Peyer's patch (tissue), 4 donors: ENCODE results near the gene MYO9B. TPM values are rescaled to one million over a fixed set of nuclear protein-coding genes. Genes with fewer than 3 reads are reported as not detected.
A peak's percentile ranks its signal among the peaks of the same experiment; 100 is the strongest.

Experiments
- DNase-seq, 3 donors: peaks; one replicate each; pipeline ENCODE4 v3.0.0-alpha.2; 2017 to 2019
- H3K27ac ChIP-seq, 4 donors: fragments of 200-600 bp; sonication (generic); one replicate each; pipeline ENCODE4 v1.5.1; 2016 to 2019
- H3K27me3 ChIP-seq, 2 donors: fragments of 200-600 bp; sonication (generic); one replicate each; pipeline ENCODE4 v1.5.1; 2019
- H3K36me3 ChIP-seq, 3 donors: fragments of 200-600 bp; sonication (generic); one replicate each; pipeline ENCODE4 v1.5.1; 2016 to 2019
- H3K4me1 ChIP-seq, 4 donors: fragments of 200-600 bp; sonication (generic); one replicate each; pipeline ENCODE4 v1.5.1; 2016 to 2019
- H3K4me3 ChIP-seq, 4 donors: fragments of 200-600 bp; sonication (generic); 1 replicate in 3 of 4; 2 replicates in 1 of 4; pipeline ENCODE4 v1.5.1; 2016 to 2019; ENCODE audit warnings: mild to moderate bottlenecking in 1 of 4
- H3K9me3 ChIP-seq, 4 donors: fragments of 200-600 bp; sonication (generic); one replicate each; pipeline ENCODE4 v1.5.1; 2016 to 2019; ENCODE audit warnings: mild to moderate bottlenecking in 1 of 4
- CTCF ChIP-seq, 6 experiments: fragments of 450-650 bp in 4 of 6; fragments of 200-600 bp in 2 of 6; sonication (generic) in 1 of 6; IDR thresholded peaks; one replicate each; pipeline ENCODE4 v1.5.1; 2017 to 2019; ENCODE audit warnings: antibody characterized with exemption in 6 of 6, mild to moderate bottlenecking in 3 of 6, moderate library complexity in 1 of 6
- POLR2A ChIP-seq, 2 donors: fragments of 450-650 bp; IDR thresholded peaks; one replicate each; pipeline ENCODE4 v1.5.1; 2017; ENCODE audit warnings: antibody characterized with exemption in 2 of 2, mild to moderate bottlenecking in 2 of 2, moderate library complexity in 2 of 2
- total RNA-seq, 4 donors: library from RNA; depleted of rRNA; stranded (reverse); fragments of >200 nt; gene quantifications; one replicate each; pipeline ENCODE4 v1.1.0, GENCODE V29; 2016

MYO9B gene
- total RNA-seq, 4 donors from 2014 or later: 65.3 to 578 (median 143) TPM

- H3K27me3 ChIP-seq: no peaks in the 10 kb centered on the region
- no peak for DNase-seq
- no peak overlapping the region for H3K4me3 ChIP-seq
- H3K9me3 ChIP-seq: no peaks in the 10 kb centered on the region
- no peak overlapping the region for H3K27ac ChIP-seq
- no peaks in the 10 kb centered on the region for H3K36me3 ChIP-seq
- TF ChIP-seq CTCF (IDR thresholded peaks at IDR 0.05): no peak
- no peak for TF ChIP-seq POLR2A (IDR thresholded peaks at IDR 0.05)
- no peaks in the 10 kb centered on the region for H3K4me1 ChIP-seq
Observed at GRCh38 chr19:17259118-17259780, 183.7 kb downstream of the MYO9B start.

GRCh38 chr19:17259934-17260333 is 184.4 kb downstream of the MYO9B start:
- no peak for DNase-seq
- Histone ChIP-seq H3K27ac (no peak overlapping the region), H3K4me1 (no peaks in the 10 kb centered on the region), H3K4me3 (no peak overlapping the region), H3K27me3 (no peaks in the 10 kb centered on the region), H3K36me3 (no peaks in the 10 kb centered on the region), H3K9me3 (no peaks in the 10 kb centered on the region)
- TF ChIP-seq POLR2A (IDR thresholded peaks at IDR 0.05) (no peak), CTCF (IDR thresholded peaks at IDR 0.05) (no peak)

- Histone ChIP-seq H3K9me3 (no peaks in the 10 kb centered on the region), H3K4me3 (no peak overlapping the region), H3K27ac (no peak overlapping the region), H3K36me3 (no peaks in the 10 kb centered on the region), H3K4me1 (no peaks in the 10 kb centered on the region), H3K27me3 (no peaks in the 10 kb centered on the region)
- TF ChIP-seq CTCF (IDR thresholded peaks at IDR 0.05) (peak; percentile 87 to 92 (median 89)), POLR2A (IDR thresholded peaks at IDR 0.05) (no peak)
- DNase-seq: peak; percentile 80 to 94 (median 90)
Observed at GRCh38 chr19:17260842-17261325, 185.3 kb downstream of the MYO9B start.

- no peak for TF ChIP-seq CTCF (IDR thresholded peaks at IDR 0.05)
- TF ChIP-seq POLR2A (IDR thresholded peaks at IDR 0.05): no peak
- Histone ChIP-seq H3K4me3 (no peak overlapping the region), H3K36me3 (no peaks in the 10 kb centered on the region), H3K27ac (no peak overlapping the region), H3K27me3 (no peaks in the 10 kb centered on the region), H3K9me3 (no peaks in the 10 kb centered on the region), H3K4me1 (no peaks in the 10 kb centered on the region)
- no peak for DNase-seq
Observed at GRCh38 chr19:17262557-17262956, 187.0 kb downstream of the MYO9B start.

Other genes starting within 250 kb of the MYO9B start
- 100 to 1,000 TPM in 1 of 4 donors, 10 to 100 TPM in 3; 32.4 to 459 (median 86.2) TPM for gene SIN3B, start 246.4 kb upstream of the MYO9B start, total RNA-seq
- 10 to 100 TPM in 1 of 4 donors, 1 to 10 TPM in 3; 3.9 to 11.6 (median 5.1) TPM for gene F2RL3, start 186.8 kb upstream of the MYO9B start, total RNA-seq
- 10 to 100 TPM in 1 of 4 donors, 1 to 10 TPM in 3; 2.6 to 10.7 (median 5.2) TPM for gene CPAMD8, start 49.0 kb upstream of the MYO9B start, total RNA-seq
- gene HAUS8, start 325 bp upstream of the MYO9B start, total RNA-seq: 10 to 100 TPM in 2 of 4 donors, 1 to 10 TPM in 2; 9.7 to 29.7 (median 10.1) TPM
- gene USE1, start 139.6 kb downstream of the MYO9B start, total RNA-seq: 10 to 100 TPM in 3 of 4 donors, 1 to 10 TPM in 1; 7.7 to 13.6 (median 11.2) TPM
- 10 to 100 TPM in 3 of 4 donors, 1 to 10 TPM in 1; 8.3 to 38.5 (median 30.8) TPM for gene OCEL1, start 150.4 kb downstream of the MYO9B start, total RNA-seq
- 100 to 1,000 TPM in 3 of 4 donors, 10 to 100 TPM in 1; 42.1 to 217 (median 142) TPM for gene NR2F6, start 170.1 kb downstream of the MYO9B start, total RNA-seq
- 10 to 100 TPM in 1 of 4 donors, 1 to 10 TPM in 3; 1.6 to 11.6 (median 2.5) TPM for gene USHBP1, start 189.0 kb downstream of the MYO9B start, total RNA-seq
- gene BABAM1, start 191.7 kb downstream of the MYO9B start, total RNA-seq: 100 to 1,000 TPM in 1 of 4 donors, 10 to 100 TPM in 3; 51.8 to 174 (median 59.2) TPM
- gene ANKLE1, start 206.1 kb downstream of the MYO9B start, total RNA-seq: 1 to 10 TPM in 1 of 4 donors, under 1 TPM in 2, not detected in 1; 0.18 to 1.3 (median 0.95) TPM
- gene ABHD8, start 227.6 kb downstream of the MYO9B start, total RNA-seq: 10 to 100 TPM in 1 of 4 donors, 1 to 10 TPM in 3; 2.1 to 14.1 (median 5.6) TPM
- 100 to 1,000 TPM in 3 of 4 donors, 10 to 100 TPM in 1; 76.7 to 202 (median 196) TPM for gene MRPL34, start 230.1 kb downstream of the MYO9B start, total RNA-seq
- gene DDA1, start 233.8 kb downstream of the MYO9B start, total RNA-seq: 10 to 100 TPM; 15.2 to 37.2 (median 23.9) TPM